GM21619 (cell line): ENCODE results near the gene SEMA5A.

Experiments
- ATAC-seq: cut with Tn5 transposase; IDR thresholded peaks from one replicate; pipeline ENCODE4 v1.9.1; 2021; ENCODE audit not compliant: unreplicated experiment

SEMA5A gene

DNA sequence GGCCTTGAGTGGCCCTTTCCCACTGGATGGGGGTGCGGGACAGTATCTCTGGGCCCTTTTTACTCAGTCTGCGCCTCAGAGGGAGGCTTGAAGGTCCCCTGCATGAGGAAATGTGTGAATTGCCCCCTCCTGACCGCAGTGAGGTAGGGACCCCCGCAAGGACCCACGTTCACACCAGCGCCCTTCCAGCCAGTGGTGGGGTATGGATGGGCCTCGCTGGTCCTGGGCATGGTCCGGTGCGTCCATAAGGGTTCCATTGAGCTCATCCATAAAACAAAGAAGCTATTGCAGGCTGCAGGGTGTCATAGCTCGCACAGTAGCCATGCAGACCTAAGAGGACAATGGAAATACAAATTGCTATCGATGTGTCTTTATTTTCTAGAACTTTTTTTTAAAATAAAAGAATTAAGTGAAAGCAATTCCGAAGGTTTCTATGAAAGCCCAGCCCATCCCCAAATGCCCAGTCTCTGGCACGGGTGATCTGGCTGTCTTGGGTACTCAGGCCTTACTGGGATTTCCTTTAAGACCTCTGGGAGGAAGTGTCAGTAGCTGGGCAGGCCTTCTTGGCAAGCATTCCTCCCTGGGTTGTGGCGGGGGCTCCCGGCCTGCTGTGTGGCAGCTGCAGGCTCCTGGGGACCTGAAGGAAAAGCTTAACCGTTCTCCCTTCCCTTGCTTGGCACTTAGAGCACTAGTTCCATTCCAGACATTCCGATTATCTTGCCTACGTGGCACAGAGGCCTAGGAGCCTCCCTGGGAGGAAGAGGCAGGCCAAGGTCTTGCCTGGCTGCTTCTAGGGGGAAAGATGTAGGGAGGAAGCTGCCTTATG is 1.5 kb upstream of the SEMA5A start:
- ATAC-seq: no peak

DNA sequence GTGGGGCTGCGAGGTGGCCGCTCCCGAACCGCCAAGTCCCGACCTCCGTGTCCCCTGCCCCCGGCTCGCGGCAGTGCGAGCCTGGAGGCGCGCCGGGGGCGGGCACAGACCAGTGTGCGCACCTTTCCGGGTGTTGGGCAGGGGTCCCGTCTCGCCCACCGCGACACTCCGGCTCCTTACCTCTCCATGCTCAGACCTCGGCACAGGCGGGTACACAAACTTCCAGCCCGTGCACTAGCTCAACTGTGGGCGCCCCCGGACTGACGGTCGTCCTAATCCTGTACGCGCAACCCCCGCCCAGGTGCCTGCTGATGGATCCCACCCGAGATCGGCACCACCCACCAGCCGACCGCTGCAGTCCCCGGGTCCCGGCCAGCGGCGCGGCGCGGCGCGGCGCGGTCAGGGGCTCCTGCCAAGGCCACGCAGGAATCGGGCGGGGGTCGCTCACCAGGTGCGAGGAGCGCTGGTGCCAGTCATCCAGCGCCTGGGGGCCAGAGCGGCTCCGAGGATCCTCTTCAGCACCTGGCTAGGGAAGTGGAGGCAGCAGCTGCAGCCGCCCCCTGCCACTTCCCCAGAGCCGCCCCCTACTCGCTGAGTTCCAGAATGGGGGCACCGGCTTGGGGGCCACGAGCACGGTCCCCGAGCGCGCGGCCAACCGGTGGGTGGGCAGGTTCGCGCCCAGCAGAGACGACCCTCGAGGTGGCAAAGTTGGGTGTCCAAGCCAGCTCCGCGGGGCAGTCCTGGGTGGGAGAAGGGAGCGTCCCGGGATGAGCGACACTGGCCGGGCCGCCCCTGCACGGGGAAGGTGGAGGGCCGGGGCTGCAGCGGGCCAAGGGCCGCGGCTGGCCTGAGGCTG is 511 bp downstream of the SEMA5A start:
- ATAC-seq: no peak

DNA sequence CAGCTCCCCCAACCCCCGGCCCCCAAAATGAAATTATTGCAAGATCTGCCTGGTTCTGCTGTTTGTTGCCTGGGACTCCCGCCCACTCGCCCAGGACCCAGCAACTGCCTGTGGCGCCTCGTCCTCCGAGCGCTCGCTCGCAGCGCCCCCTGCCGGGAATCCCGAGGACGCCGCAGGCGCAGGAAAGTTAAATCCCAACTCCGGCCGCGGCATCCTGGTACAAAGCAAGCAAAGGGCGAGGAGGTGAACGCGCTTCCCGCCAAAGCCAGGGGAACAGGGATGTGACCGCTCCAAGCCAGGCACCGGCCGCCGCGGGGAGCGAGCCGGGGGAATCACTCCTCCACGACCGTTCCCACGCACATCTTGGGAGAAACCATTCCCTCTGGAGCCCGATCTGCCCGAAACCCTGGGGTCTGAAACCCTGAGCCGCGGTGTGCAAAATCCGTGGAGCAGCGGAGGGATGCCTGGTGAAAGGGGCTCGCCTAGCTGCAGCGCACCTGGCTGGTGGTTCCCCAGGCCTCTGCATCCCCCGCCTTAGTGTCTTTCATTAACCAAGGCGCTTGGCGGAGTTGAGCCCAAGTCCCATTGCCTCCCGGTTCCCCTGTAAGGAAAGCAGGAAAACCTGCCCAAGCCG is 1.3 kb downstream of the SEMA5A start:
- ATAC-seq: no peak

DNA sequence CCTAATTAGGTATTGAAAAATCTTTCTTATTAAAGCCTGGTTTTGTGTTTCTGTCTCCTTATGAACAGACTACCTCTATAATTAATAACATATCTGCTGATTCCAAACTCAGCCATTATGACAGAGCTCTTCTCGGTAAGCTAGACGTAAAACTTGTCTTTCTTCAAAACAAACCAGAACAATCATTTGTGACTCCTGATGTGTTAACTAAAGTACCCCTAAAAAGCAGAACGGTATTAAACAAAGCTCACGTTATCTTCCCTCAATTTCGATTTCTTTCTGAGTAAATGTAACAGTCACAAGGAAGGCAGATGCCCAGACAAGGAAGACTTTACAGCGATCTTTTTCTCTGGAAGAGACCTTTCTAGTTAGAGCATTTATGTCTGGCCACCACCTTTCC is 1.8 kb downstream of the SEMA5A start:
- ATAC-seq: no peak

DNA sequence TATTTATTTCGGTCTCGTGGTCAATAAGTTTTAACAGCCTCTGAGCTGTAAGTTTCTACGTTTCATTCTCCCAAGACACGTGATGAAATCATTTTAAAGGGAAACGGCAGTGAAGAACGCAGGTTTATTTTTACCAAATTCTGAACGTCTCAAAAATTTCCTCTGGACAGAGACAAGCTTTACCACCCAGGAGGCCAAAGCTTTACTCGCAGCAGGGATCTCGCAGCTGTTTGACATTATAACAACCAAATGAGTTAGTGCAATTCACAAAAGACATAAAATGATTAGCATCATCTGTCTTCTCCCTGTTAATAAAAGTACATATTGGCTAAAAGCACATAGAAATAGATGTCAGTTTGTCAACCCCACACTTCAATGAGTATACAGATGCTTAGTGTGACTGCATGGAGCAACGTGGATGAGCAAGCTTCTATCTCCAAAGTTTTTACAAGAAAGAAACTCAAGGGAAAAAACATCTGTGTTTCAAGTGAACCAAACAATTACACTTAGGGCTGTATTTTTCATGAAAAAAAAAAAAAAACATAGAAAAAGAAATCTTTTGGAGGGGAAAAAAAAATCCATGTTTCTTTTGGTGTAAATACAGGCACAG is 2.5 kb downstream of the SEMA5A start:
- no peak for ATAC-seq

DNA sequence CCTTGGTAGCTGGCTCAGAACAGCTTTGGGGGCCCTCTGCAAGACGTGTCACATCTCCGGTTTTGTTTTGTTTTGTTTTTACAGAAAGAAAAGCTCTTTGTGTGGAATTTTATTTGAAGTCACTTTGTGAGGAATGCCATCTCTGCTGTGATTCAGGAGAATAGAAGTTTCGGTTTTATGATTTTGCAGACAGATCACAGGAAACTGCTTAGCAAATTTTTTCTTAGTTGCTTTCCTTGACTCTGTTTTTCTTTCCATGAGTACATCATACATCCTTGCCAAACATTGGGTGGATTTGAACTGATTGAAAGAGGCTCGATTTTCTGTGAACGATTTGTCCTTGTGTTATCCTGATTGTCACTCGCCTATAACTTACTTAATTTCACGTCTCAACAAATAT is 5.1 kb downstream of the SEMA5A start:
- no peak for ATAC-seq

DNA sequence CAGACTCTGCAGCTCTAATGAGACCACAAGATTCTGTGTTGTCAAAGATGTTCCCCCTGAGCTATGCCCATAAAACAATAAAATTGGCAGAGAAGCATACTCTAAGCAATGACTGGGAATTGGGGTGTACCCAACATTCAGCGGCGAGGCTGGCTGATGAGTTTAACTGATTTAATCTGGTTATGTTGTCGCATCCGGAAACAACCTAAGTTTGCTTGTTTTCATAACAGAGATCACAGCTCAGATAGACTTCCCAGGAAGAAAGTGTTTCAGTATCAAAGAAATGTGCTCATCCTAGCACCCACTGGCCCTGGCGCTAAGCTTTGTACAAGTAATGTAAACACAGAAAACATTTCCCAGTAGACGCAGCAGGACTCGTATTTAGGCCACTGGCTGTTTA is 7.4 kb downstream of the SEMA5A start:
- no peak for ATAC-seq

DNA sequence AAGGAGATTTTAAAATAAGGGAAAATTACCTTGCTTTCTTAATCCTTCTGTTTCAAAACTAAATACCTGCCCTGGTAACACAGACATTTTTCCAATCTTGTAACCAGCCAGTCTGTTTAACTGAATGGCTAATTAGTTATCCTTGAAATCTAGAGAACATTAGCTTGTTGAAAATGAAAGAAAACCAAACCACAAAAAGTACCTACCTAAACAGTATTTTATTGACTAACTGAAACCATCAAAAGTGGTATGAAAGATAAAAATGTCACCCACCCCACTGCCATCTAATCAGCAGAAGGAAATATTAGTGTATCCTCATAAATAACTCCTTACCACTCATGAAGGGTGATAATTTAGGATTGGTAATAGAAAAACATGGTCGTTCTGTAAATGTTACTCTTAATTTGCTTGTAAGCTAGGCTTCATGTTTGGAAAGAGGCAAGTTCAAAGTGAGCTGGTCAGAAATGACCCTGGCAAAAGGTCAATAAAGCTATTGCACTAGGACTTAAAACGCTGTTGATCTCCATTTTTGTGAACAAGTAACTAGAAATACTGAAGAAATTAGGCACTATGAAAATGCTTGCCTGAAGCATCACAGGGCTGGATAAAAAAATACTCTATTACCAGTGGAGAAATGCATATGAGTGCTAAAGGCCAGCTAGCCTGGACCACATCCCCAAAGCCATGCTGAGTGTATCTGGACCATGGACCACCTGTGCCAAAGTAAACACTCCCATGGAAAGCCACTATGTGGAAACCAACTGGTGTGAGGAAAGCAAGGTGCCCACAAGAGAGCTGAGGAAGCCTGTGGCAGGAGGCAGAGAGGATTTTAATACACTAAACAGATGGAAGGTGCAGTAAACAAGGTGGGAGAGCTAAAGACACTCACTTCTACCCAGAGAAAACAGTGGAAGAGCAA is 8.4 kb downstream of the SEMA5A start:
- no peak for ATAC-seq

DNA sequence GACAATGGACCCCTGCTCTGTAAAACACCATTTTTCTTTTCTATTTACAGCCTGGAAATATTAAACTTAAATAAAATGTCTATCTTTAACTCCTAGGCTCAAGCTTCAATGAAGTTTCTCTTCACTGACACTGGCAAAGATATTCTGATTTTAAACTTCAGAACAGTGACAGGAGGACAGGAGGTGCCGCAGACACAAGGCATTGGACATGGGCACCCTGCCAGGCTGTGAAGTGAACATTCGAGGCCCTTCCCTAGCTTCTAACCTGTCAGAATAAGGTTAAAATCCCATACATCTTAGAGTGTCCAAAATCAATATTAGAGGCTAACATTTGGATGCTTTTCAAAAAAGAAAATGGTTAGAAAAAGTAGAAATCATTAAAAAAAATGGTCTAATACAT is 9.2 kb downstream of the SEMA5A start:
- no peak for ATAC-seq

DNA sequence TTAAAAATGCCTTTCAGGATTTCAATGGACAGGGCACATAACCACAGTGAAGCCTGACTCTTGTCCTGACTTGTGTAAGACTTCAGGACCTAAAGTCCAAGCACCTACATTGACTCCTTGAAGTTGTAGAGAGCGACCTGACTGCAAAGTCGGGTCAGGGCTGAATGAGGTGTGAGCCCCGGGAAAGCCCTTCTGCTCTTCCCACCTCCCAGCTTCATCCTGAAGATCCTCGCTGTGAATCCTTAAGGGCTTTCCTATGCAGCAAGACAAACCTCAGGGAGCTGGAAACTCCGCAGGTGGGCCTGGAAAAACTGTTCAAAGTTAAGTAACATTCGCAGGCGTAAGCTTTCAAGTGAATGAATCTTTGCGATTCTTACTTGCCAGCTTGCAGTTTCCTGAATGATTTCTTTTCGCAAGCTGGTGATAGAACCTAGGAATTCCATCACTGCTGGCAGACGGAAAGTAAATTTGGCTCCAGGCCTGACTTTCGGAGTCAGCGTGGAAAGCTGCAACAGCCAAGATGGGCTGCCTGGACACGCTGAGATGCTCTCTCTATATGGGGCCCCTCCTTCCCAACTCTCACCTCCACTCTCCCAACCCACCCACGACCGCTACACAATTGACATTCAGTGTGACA is 10.9 kb downstream of the SEMA5A start:
- ATAC-seq: no peak

DNA sequence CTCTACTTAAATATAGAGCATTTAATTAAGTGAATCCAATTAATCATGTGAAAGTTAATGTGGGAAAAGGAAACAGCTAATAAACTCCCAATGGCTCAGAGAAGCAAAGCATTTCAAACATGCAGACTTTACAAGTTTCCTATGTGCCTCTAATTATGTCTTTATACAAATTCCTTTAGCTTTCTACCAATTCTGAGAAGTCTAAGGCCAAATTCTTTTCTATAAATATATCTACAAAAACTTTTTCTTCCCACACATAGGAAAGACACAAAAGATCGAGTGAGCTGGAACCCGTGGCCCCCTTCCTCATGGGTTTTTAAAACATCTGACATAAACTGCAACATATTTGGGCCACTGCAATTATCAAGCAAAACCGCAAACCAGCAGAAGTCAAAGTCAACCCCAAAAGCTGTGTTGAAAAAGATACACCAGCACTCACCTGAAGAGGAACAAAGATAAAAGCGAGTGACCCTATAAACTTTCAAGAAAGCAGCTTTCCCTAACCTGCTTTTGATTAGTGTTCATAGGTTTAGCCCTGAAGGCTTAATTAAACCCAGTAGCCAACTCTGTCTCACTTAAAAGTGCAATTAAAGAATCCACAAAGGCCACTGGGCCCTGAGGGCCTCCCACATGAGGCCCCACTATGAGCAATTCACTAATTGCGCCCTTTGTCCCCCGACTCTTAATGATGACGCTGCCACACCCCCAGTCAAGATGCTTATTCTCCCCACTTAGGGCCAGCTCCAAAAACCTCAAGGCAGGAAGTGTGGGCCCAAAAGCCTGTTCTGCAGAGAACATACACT is 12.1 kb downstream of the SEMA5A start:
- ATAC-seq: no peak

DNA sequence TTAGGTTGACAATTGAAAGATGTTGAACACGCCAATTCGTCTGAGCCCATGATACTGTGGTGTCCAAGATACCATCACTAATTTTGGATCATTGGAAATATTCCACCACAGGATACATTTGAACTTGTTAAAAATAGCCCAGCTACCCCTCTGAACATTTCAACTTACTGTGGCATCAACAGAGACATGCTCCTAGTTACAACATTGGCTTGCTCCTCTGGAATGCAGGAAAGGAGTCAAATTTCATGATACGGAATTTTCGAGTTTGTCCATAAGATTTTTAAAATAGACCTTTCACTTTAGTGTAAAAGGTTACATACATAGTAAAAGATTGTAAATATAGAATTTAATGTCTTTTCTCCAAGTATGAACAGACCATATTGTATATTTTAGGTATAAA is 12.8 kb downstream of the SEMA5A start:
- ATAC-seq: no peak

DNA sequence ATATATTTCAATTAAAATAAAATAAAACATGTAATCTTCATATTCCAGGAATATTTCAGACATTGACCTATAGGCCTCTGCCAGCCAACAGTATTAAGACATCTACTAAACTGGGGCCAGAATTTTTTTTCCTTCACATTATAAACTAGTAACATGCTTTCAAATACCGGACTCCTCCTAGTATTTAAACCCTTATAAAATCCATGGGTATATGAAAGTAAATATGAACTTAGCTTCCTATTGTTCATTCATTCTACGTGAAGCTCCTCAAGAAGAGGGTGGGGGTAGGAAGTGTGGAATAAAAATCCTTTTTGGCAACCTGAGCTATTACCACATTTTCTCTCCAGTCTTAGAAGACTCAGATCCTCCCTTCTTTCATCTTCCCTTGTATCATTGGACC is 16.4 kb downstream of the SEMA5A start:
- ATAC-seq: no peak

DNA sequence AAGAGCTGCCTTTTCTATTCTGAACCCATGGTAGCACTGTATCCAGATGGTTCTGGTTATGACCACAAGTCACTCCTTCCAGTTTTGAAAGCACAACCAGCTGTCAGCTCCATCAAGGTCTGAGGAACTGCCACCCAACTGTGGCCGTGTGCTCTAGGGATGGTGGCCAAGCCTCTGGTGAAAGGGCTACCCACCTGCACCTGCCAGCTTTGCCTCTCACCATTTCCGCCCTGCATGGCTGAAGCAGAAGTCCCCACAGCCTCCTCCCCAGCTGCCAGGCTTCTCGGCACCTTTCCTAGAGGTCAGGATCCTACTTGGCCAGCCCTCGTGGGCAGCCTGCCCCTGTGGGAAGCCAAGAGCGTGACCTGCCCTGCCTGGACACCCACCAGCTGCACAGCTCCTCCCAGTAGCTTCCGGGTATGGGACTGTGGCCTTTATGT is 16.8 kb downstream of the SEMA5A start:
- ATAC-seq: no peak

DNA sequence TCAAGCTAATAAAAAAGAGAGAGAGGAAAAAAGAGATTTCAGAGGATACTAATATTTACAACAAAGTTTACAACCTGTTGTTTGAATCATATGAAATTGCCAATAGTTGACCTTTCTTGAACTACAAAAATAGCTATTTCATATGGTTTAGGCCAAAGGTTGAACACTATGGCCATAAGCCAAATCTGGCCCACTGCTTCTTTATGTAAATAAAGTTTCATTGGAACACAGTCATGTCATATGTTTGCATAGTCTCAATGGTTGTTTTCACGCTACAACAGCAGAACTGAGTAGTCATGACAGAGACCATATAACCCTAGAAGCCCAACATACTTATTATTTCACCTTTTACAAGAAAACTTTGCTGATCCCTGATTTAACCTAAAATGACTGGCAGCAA is 20.9 kb downstream of the SEMA5A start:
- no peak for ATAC-seq

DNA sequence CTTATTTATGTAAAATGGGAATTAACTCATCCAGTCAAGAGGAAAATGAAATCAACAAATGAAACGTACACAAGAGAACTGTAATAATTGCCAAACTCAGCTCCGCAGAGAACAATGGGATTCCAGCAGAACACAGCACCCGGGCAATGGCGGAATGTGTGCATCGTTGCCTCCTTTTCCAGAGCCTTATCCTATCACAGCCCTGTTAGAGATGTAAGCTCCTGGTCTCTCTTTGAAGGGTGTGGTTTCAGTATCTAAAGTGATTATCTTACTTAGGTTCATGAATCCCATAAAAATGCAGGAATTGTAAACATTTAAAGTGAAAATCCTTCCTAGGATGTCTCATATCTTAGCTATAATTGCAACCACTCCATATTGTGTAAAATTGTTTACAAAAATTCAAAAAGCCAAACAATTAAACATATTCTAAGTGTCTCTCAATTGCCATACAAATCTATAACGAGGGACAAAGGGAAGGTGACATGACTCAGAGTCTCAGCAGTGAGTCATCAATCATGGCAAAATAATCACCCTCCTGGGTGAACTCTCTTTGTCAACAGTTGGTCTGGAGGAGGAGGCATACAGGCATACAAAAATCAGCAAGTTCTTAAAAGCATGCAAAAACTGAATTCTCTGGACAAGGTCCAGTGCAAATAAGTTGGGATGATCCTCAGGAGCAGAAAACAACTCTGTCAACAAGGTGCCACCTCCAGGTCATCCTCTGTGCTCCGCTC is 22.6 kb downstream of the SEMA5A start:
- no peak for ATAC-seq

DNA sequence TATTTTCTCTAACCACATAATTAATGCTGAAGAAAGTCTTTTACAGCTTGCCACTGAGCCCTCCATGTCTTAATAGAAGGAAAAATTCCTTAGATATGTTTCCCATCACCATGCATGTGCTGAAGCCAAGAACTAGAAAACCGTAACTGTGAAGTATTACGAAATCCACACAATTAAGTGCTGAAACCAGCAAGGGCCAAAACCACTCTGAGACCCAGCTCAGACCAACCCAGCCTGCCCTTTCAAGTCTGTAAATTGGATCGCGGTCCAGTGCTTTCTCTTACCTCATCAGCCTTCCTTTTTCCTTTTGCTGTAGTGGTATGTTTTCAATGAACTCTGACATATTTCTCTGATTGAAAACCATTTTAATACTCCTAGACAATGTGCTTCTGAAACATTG is 26.3 kb downstream of the SEMA5A start:
- ATAC-seq: no peak

DNA sequence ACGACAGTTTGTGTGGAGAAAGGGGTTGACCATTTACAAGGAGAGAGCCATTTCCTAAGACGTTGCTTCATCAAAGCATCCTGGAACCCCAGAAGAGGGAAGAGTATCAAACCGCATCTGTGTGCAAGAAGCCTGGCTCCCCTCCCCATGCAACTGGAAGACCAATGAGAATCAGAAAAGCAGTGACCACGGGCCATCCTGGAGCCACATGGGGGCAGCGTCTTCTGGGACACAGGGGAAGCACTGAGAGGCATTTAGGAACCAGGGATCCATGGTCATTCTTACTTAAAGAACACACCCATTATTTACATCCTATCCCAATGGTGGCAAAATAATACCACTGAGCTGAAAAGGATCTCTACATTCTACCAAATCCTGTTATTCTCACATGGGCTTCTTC is 29.3 kb downstream of the SEMA5A start:
- ATAC-seq: no peak
